ENCODE data around the gene TNFSF9.

- TF ChIP-seq CTCF (IDR thresholded peaks at IDR 0.05; ENCODE audit: insufficient read depth, low read depth, low read length) (no peak), EZH2 (IDR thresholded peaks at IDR 0.05; ENCODE audit: insufficient read depth, low read length) (no peak)
Observed at GRCh38 chr19:6533000-6533328, 2.1 kb downstream of the TNFSF9 start.
